Loucy (cell line): ENCODE measurements around the gene OR52M1.
"Not testable (repeated sequence)": the region's sequence is repeated elsewhere in the genome, so short reads cannot be mapped to it uniquely, and the experiment has no call there.

Source experiments
- H2AFZ ChIP-seq: fragments of 200-600 bp; sonication (generic); 2 replicates; pipeline ENCODE4 v1.6.0; 2016; ENCODE audit warnings: antibody characterized with exemption, mild to moderate bottlenecking, low read length, moderate library complexity
- H3F3A ChIP-seq: fragments of 200-600 bp; 2 replicates; pipeline ENCODE4 v1.6.0; 2016; ENCODE audit warnings: antibody characterized with exemption, low read depth, mild to moderate bottlenecking
- H3K27me3 ChIP-seq: fragments of 200-600 bp; sonication (generic); 2 replicates; pipeline ENCODE4 v1.6.1; 2014; ENCODE audit warnings: low read length, mild to moderate bottlenecking; ENCODE audit not compliant: insufficient read depth, poor library complexity, severe bottlenecking
- H3K36me3 ChIP-seq: fragments of 200-600 bp; sonication (generic); 2 replicates; pipeline ENCODE4 v1.6.1; 2016; ENCODE audit warnings: low read length; ENCODE audit not compliant: insufficient read depth
- H3K4me1 ChIP-seq: fragments of 200-600 bp; sonication (generic); 2 replicates; pipeline ENCODE4 v1.5.1; 2014; ENCODE audit warnings: low read length, mild to moderate bottlenecking; ENCODE audit not compliant: insufficient read depth, poor library complexity, severe bottlenecking
- H3K4me2 ChIP-seq: fragments of 200-600 bp; sonication (generic); 2 replicates; pipeline ENCODE4 v1.6.0; 2014; ENCODE audit warnings: antibody characterized with exemption, low read length, low read depth, mild to moderate bottlenecking; ENCODE audit not compliant: poor library complexity, severe bottlenecking
- H3K4me3 ChIP-seq: fragments of 200-600 bp; sonication (generic); 2 replicates; pipeline ENCODE4 v1.5.1; 2014; ENCODE audit warnings: low read length, mild to moderate bottlenecking, mixed read lengths; ENCODE audit not compliant: poor library complexity, severe bottlenecking
- H3K79me2 ChIP-seq: fragments of 200-600 bp; sonication (generic); 2 replicates; pipeline ENCODE4 v1.6.1; 2014; ENCODE audit warnings: low read length; ENCODE audit not compliant: insufficient read depth
- H3K9ac ChIP-seq: fragments of 200-600 bp; sonication (generic); 2 replicates; pipeline ENCODE4 v1.6.0; 2014; ENCODE audit warnings: mild to moderate bottlenecking, low read depth, low read length, moderate library complexity; ENCODE audit not compliant: poor library complexity, severe bottlenecking
- H3K9me2 ChIP-seq: fragments of 200-600 bp; sonication (generic); replicated peaks from 2 replicates; pipeline ENCODE4 v1.6.1; 2016; ENCODE audit warnings: low read depth, low read length, mixed read lengths
- H3K9me3 ChIP-seq: fragments of 200-600 bp; sonication (generic); 2 replicates; pipeline ENCODE4 v1.6.1; 2014; ENCODE audit warnings: mild to moderate bottlenecking, antibody characterized with exemption, low read length, low read depth; ENCODE audit not compliant: insufficient read depth
- H4K20me1 ChIP-seq: fragments of 200-600 bp; sonication (generic); 2 replicates; pipeline ENCODE4 v1.6.0; 2014; ENCODE audit warnings: antibody characterized with exemption, low read length, mild to moderate bottlenecking; ENCODE audit not compliant: insufficient read depth, poor library complexity, severe bottlenecking
- CTCF ChIP-seq: fragments of 200-600 bp; sonication (generic); conservative IDR thresholded peaks from 2 replicates; pipeline ENCODE4 v1.5.1; 2014; ENCODE audit warnings: mild to moderate bottlenecking, antibody characterized with exemption, low read length
- EZH2phosphoT487 ChIP-seq: fragments of 200-600 bp; IDR thresholded peaks from 2 replicates; pipeline ENCODE4 v1.6.1; 2018; ENCODE audit warnings: antibody characterized with exemption, mild to moderate bottlenecking, moderate library complexity, borderline replicate concordance

Gene OR52M1

GRCh38 chr11:4523666-4524065 is 21.3 kb upstream of the OR52M1 start:
- Histone ChIP-seq H3F3A (no peaks in the 10 kb centered on the region), H3K4me2 (no peak overlapping the region), H3K9ac (no peak overlapping the region), H3K4me1 (no peaks in the 10 kb centered on the region), H3K27me3 (peaks cover 5% of the 10 kb centered on the region), H4K20me1 (no peaks in the 10 kb centered on the region), H3K79me2 (no peaks in the 10 kb centered on the region), H3K4me3 (no peak overlapping the region), H3K9me3 (no peaks in the 10 kb centered on the region), H3K36me3 (no peaks in the 10 kb centered on the region), H3K9me2 (no peaks in the 10 kb centered on the region), H2AFZ (no peak overlapping the region)
- TF ChIP-seq CTCF (no peak), EZH2phosphoT487 (no peak)

- Histone ChIP-seq H3F3A (no peaks in the 10 kb centered on the region), H3K4me2 (no peak overlapping the region), H3K79me2 (no peaks in the 10 kb centered on the region), H3K4me3 (no peak overlapping the region), H3K9me3 (no peaks in the 10 kb centered on the region), H3K9ac (no peak overlapping the region), H2AFZ (no peak overlapping the region), H3K9me2 (no peaks in the 10 kb centered on the region), H3K27me3 (no peaks in the 10 kb centered on the region), H4K20me1 (no peaks in the 10 kb centered on the region), H3K36me3 (no peaks in the 10 kb centered on the region), H3K4me1 (no peaks in the 10 kb centered on the region)
- TF ChIP-seq CTCF = no peak
- no peak for TF ChIP-seq EZH2phosphoT487
Measured at GRCh38 chr11:4527926-4528325, 17.1 kb upstream of the OR52M1 start.

- H3K4me3 ChIP-seq, H3K27me3 ChIP-seq, H3K4me2 ChIP-seq: not testable (repeated sequence)
Measured at GRCh38 chr11:4531686-4532085, 13.3 kb upstream of the OR52M1 start.

GRCh38 chr11:4539603-4540219 is 5.3 kb upstream of the OR52M1 start:
- Histone ChIP-seq H3F3A (no peaks in the 10 kb centered on the region), H3K9me3 (no peaks in the 10 kb centered on the region), H4K20me1 (no peaks in the 10 kb centered on the region), H3K4me1 (no peaks in the 10 kb centered on the region), H3K79me2 (no peaks in the 10 kb centered on the region), H3K9me2 (no peaks in the 10 kb centered on the region), H3K27me3 (no peaks in the 10 kb centered on the region), H2AFZ (no peak overlapping the region), H3K9ac (no peak overlapping the region), H3K4me2 (no peak overlapping the region), H3K36me3 (no peaks in the 10 kb centered on the region), H3K4me3 (no peak overlapping the region)
- TF ChIP-seq EZH2phosphoT487 (no peak), CTCF (peak; percentile 98)

More at GRCh38 chr11:4531686-4532085, 13.3 kb upstream of the OR52M1 start:
- H3K79me2 ChIP-seq, H2AFZ ChIP-seq, H3F3A ChIP-seq, H3K4me1 ChIP-seq, H3K9ac ChIP-seq, H3K36me3 ChIP-seq, H4K20me1 ChIP-seq, H3K9me3 ChIP-seq, H3K9me2 ChIP-seq: not testable (repeated sequence)
